Measurements from ENCODE around the gene NSUN6.

Gene NSUN6

DNA sequence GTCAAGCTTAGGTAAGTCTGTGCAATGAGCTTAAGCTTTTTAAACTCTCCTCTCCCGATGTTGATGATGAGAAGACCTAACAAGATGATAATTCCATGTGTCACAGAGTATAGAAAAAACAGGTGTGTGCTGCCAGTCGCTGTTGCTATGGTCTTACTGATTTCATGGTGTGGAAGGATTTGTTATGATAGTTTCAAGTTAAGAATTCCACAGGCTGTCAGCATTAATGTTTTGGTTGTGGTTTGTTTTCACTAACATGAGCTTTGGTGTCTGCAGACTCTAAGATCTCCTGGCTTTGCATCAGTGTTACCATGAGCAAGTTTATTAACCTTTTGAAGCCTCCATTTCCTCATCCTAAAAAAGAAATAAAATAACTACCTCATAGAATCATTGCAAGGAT lies 123.7 kb downstream of the NSUN6 start:
- Mint-ChIP-seq H3K4me1 (no peaks in the 10 kb centered on the region), H3K27ac (no peak overlapping the region), H3K36me3 (no peaks in the 10 kb centered on the region), H3K9me3 (no peaks in the 10 kb centered on the region), H3K4me3 (no peak overlapping the region)
- no peak for DNase-seq (ENCODE audit: low spot score in 2 of 2)
- ATAC-seq: no peak

DNA sequence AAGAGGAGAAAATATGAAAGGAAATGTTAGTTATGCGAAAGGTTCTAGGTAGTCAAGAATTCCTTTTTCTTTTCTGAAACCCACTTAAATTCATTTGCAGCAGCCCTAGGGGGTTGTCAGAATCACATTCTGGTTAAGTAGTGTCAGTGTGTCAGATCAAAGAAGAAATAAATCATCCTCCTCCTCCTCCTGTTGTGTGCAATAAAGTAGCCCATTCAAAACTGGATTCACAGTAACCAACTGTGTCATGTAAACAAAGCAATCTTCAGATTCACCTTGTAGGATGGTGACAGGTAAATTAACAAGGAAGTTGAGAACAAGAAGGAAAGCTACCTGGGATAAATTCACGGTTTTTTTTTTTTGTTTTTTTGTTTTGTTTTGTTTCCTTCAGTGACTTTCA lies 127.5 kb downstream of the NSUN6 start:
- peaks cover 9% of the 10 kb centered on the region for H3K9me3 Mint-ChIP-seq
- no peak overlapping the region for H3K27ac Mint-ChIP-seq
- H3K36me3 Mint-ChIP-seq: no peaks in the 10 kb centered on the region
- H3K4me3 Mint-ChIP-seq: no peak overlapping the region
- DNase-seq (ENCODE audit: low spot score in 2 of 2) (no peak), ATAC-seq (no peak)
- H3K4me1 Mint-ChIP-seq: no peaks in the 10 kb centered on the region

DNA sequence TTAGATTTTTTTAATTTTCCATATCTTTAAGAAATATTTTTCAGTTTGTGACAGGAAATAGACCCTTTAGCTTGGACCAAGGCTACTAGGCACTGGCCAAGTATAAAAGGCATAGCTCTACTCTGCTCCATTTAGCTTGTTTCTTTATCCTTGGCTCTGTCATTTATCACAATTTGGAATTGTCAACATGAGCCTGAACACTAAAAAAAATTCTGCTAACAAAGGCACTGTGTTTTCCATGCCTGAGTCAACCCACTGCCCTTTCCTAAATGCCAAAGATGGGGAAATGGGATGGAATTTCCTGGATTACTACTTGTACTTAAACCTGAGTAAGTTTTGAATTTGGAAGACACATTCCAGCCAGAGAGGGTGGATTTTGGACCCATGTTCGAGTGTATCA lies 128.4 kb downstream of the NSUN6 start:
- no peaks in the 10 kb centered on the region for H3K4me1 Mint-ChIP-seq
- H3K36me3 Mint-ChIP-seq: no peaks in the 10 kb centered on the region
- ATAC-seq (no peak), DNase-seq (ENCODE audit: low spot score in 2 of 2) (no peak)
- H3K27ac Mint-ChIP-seq: no peak overlapping the region
- H3K4me3 Mint-ChIP-seq: no peak overlapping the region
- H3K9me3 Mint-ChIP-seq: peaks cover 9% of the 10 kb centered on the region

DNA sequence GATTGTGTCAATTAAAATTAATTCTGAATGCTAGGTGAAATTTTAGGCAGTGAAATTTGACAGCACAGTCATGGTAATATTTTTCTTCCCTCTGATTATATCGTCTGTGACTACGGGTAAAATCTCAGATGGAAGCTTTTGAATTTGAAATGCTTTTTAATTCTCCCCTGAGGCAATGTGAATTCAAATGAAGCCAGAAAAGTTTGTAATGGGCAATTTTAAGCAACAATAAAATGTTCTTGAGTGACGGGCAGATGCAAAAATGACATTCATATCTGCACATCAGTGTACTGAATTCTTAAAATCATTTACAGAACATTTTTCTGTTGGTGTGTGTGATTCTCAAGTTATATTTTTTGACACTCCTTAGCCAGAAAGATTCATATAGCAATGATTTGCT lies 134.5 kb downstream of the NSUN6 start:
- Mint-ChIP-seq H3K36me3 (no peaks in the 10 kb centered on the region), H3K4me3 (no peak overlapping the region)

DNA sequence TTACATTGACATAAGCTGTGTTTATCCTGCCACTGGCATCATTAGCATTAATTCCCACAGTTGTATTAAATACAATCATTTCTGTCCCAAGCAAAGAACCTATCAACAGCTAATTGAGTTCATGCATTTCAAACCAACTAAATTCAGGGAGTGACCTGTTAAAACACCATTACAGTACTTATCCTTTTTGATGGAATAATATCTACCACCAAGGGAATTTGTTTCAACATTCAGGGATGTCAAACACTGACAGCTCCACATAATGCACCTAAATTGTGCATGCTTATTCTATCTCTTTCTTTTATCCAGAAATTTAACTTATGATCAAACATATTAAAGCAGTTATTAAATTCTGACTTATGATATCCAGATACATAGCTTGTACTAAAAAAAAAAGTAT lies 136.8 kb downstream of the NSUN6 start:
- Mint-ChIP-seq H3K9me3 (peaks cover 8% of the 10 kb centered on the region), H3K4me1 (no peaks in the 10 kb centered on the region), H3K4me3 (no peak overlapping the region), H3K27ac (no peak overlapping the region), H3K36me3 (no peaks in the 10 kb centered on the region)
- ATAC-seq: no peak
- no peak for DNase-seq (ENCODE audit: low spot score in 2 of 2)

More for the DNA sequence above, 134.5 kb downstream of the NSUN6 start:
- peaks cover 17% of the 10 kb centered on the region for H3K9me3 Mint-ChIP-seq
- ATAC-seq (no peak), DNase-seq (ENCODE audit: low spot score in 2 of 2) (no peak)
- H3K4me1 Mint-ChIP-seq: no peaks in the 10 kb centered on the region
- no peak overlapping the region for H3K27ac Mint-ChIP-seq

DNA sequence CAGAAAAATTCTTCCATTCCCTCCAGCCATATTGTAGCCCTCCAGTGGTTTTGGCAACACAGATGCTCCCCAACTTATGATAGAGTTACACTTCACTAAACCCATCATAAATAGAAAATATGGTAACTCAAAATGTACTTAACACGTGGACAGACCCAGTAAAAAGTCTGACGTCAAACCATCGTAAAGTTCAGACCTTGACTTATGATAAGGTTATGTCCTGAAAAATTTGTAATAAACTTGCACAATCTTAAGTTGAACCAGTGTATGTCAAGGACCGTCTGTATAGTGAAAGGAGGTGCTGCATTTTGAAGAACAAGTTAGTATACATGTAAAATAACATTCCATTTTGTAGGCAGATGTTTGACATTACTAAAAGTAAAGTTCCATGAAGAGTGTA lies 142.8 kb downstream of the NSUN6 start:
- H3K9me3 Mint-ChIP-seq: peaks cover 3% of the 10 kb centered on the region
- H3K4me1 Mint-ChIP-seq: no peaks in the 10 kb centered on the region
- H3K27ac Mint-ChIP-seq: no peak overlapping the region
- H3K36me3 Mint-ChIP-seq: no peaks in the 10 kb centered on the region
- H3K4me3 Mint-ChIP-seq: no peak overlapping the region
- ATAC-seq (no peak), DNase-seq (ENCODE audit: low spot score in 2 of 2) (no peak)

DNA sequence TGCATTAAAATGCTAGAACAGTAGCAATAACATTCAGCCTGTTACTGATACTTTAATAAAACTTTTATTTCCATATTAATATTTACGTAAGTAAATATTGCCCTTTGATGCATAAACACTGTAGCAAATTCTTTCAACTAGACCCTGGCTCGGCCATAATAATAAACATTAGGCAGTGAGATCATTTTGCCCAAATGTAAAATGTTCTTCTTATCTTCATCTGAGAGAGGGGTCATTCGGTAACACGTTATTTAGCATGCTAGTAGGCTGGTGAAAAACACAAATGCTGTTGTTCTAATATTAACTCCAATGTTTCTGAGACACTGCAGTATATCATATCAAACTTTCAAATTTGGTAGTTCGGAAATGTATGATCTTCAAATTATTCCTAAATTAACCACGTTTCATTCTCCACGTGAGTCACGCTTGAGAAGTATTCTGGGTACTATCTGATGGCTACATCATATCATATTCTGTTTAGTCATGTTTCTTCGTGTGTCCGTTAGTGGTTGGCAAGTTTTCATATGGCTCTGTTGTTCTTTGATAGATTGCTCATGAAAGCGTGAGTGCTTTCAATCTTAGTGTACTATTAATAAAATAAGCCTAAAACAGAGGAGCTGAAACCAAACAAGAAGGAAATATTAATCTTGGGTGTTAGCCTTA lies 145.8 kb downstream of the NSUN6 start:
- no peak overlapping the region for H3K27ac Mint-ChIP-seq

DNA sequence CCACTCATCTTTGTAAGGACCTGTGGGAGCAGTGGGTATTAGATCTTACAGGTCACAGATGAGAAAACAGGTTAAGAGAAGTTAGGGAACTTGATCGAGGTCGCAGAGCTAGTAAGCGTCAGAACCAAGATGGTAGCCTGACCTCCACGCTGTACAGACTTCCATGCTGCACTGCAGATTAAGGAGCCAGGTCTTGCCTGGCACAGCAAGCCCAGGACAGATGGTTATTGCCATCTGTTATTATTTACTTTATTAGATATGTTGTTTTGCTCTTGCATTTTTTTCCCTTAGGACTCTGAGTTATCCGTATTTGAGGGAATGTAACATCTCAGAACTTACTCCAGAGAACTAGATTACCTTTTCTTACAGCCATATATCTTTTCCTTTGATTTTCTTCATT lies 147.2 kb downstream of the NSUN6 start:
- H3K4me1 Mint-ChIP-seq: no peaks in the 10 kb centered on the region
- no peak for DNase-seq (ENCODE audit: low spot score in 2 of 2)
- H3K4me3 Mint-ChIP-seq: no peak overlapping the region
- H3K36me3 Mint-ChIP-seq: no peaks in the 10 kb centered on the region
- ATAC-seq: no peak
- no peak overlapping the region for H3K27ac Mint-ChIP-seq
- H3K9me3 Mint-ChIP-seq: no peaks in the 10 kb centered on the region

More for the DNA sequence above, 145.8 kb downstream of the NSUN6 start:
- ATAC-seq (no peak), DNase-seq (ENCODE audit: low spot score in 2 of 2) (no peak)
- Mint-ChIP-seq H3K4me1 (no peaks in the 10 kb centered on the region), H3K4me3 (no peak overlapping the region), H3K36me3 (no peaks in the 10 kb centered on the region), H3K9me3 (no peaks in the 10 kb centered on the region)

DNA sequence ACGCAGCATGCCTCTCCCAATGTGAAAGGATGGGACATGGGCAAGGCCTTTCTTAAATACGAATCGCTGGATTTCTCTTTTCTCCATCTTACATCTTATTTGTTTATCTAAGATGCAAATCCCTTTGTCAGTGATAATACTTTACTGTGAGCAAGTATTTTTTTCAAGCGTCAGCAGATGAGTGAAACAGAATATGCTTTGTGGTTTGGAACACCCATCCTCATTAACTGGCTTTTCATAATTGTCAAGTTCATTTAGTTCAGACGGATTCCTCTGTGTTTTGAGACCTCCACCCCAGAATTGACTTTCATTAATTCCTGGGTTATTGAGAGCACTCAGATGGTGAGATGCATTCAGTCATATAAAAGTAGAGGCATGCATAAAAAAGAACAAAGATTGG lies 149.8 kb downstream of the NSUN6 start:
- Mint-ChIP-seq H3K27ac (no peak overlapping the region), H3K4me1 (no peaks in the 10 kb centered on the region), H3K4me3 (no peak overlapping the region), H3K36me3 (no peaks in the 10 kb centered on the region), H3K9me3 (no peaks in the 10 kb centered on the region)
- ATAC-seq (no peak), DNase-seq (ENCODE audit: low spot score in 2 of 2) (no peak)

DNA sequence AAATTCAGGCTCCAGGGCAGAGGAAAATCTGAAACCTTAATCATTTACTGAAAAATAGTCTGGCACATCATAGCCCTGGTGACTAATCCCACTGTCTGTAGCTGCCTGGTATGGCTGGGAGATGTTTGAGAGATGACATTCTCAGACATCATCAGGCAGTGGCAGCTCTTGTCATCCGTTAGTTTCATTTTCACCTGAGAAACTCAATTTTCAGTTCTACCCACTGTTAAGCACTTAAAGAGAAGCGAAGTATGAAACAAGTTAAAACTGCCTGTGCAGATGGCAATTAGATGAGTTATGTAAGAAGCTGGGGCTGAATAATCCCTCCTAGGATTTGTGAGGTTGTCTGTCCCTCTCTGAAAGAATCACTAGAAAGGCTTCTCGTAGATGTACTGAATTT lies 150.2 kb downstream of the NSUN6 start:
- ATAC-seq (peak; percentile 79), DNase-seq (ENCODE audit: low spot score in 2 of 2) (no peak)
- no peaks in the 10 kb centered on the region for H3K9me3 Mint-ChIP-seq
- H3K27ac Mint-ChIP-seq: no peak overlapping the region
- no peak overlapping the region for H3K4me3 Mint-ChIP-seq
- H3K36me3 Mint-ChIP-seq: no peaks in the 10 kb centered on the region
- no peaks in the 10 kb centered on the region for H3K4me1 Mint-ChIP-seq

DNA sequence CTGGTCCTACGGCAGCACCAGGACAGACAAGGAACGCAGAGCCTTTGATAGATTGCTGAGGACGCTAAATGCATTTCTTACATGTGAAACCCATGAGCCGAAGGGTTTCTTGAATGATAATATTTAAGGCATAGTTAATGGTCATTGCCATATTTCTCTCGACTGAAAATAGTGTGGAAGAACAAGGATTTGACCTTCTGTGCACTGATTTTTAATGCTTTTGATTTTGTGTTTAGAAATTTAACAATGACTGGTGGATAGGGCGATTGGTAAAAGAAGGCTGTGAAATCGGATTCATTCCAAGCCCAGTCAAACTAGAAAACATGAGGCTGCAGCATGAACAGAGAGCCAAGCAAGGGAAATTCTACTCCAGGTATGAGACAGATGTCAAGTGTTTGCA lies 150.8 kb downstream of the NSUN6 start:
- H3K4me1 Mint-ChIP-seq: no peaks in the 10 kb centered on the region
- no peaks in the 10 kb centered on the region for H3K9me3 Mint-ChIP-seq
- no peak overlapping the region for H3K4me3 Mint-ChIP-seq
- H3K36me3 Mint-ChIP-seq: no peaks in the 10 kb centered on the region
- ATAC-seq (no peak), DNase-seq (ENCODE audit: low spot score in 2 of 2) (no peak)
- H3K27ac Mint-ChIP-seq: no peak overlapping the region

DNA sequence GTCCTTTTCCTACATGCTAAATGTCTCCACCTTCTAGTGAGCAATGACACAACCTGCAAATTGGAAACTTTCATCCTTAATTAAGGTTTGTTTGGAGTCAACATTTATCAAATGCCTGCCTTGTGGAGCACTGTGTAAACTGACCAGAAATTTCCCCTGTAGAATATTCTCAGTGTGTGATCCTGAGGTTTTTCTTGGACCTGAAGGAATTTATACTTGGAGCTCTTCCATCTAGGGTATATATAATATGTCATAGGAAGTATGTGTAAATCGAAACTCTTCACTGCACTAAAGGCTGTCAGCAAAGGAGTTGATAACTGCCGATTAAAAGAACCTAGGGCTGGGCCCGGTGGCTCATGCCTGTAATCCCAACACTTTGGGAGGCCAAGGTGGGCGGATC lies 152.4 kb downstream of the NSUN6 start:
- no peak overlapping the region for H3K4me3 Mint-ChIP-seq
- H3K27ac Mint-ChIP-seq: no peak overlapping the region
- DNase-seq (ENCODE audit: low spot score in 2 of 2): no peak
- no peaks in the 10 kb centered on the region for H3K36me3 Mint-ChIP-seq
- no peaks in the 10 kb centered on the region for H3K9me3 Mint-ChIP-seq
- no peaks in the 10 kb centered on the region for H3K4me1 Mint-ChIP-seq
- no peak for ATAC-seq

DNA sequence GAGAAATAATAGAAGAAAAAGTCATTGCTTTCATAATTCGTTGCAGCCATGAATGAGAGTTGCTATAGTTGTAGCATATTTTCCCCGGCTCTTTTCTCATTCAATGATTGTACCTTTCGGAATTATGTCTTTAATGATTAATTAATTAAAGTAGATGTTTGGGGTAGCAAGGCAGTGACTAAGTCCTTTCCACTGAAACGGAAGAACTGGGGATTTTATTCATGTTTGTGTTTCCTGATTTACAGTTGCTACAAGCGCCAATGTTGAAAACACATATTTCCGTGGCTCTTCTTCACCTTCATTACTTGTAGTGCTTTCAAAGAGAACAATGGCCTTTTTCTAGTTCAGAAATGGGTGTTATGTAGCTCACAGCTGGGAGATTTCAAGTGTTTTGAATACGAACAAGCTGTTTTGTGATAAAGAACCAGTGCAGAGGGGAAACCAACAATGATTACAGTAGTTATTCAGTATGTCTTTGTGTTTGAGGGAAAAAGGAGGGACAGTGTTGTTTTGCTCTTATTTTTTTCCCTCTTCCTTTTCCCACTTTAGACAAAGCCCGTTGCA lies 153.5 kb downstream of the NSUN6 start:
- no peaks in the 10 kb centered on the region for H3K4me1 Mint-ChIP-seq
- no peak for DNase-seq (ENCODE audit: low spot score in 2 of 2)

More for the DNA sequence above, 153.5 kb downstream of the NSUN6 start:
- ATAC-seq: no peak
- Mint-ChIP-seq H3K4me3 (no peak overlapping the region), H3K9me3 (no peaks in the 10 kb centered on the region), H3K27ac (no peak overlapping the region), H3K36me3 (no peaks in the 10 kb centered on the region)

Measured in stimulated activated effector memory CD8-positive, alpha-beta T cell treated with anti-CD3 and anti-CD28 coated beads, Interleukin-12 subunit alpha, Interleukin-12 subunit beta, amount 100 ng/mL, for 72 hours (primary cell).